Measurements from ENCODE around the gene DCD.

DNA sequence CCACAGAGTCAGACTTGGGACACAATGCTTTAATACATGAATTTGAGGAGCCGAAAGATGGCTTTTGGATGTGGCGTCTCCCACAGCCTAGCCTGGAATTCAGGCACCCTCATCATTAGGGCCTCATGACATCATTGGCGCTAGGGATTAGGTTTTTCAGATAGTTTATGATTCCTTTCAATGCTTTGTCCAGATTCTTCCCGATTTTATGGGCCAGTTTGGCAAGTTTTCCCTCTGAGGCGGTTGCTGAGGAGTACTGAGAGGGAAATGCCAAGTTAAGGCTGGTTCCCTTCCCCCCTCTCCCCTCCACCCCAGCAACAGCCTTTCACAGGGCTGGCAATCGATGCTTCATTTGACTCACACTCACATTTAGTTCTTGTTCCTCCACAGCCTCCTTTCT lies 40.0 kb downstream of the DCD start:
- TF ChIP-seq BHLHE40 (IDR thresholded peaks at IDR 0.05; ENCODE audit: borderline replicate concordance) = no peak
- TF ChIP-seq FOXK2 (IDR thresholded peaks at IDR 0.05) = no peak
- TF ChIP-seq SUZ12 (IDR thresholded peaks at IDR 0.05) = no peak
- no peak for TF ChIP-seq FOXM1 (IDR thresholded peaks at IDR 0.05; ENCODE audit: borderline replicate concordance)
